Measurements from ENCODE around the gene NAV3. TPM values are rescaled to one million over a fixed set of nuclear protein-coding genes. Genes with fewer than 3 reads are reported as not detected.

NAV3 gene
- total and polyA plus RNA-seq, 4 donors, result 0.22 to 1.7 (median 0.71) TPM

- 82% methylated on average over 1 of the region's 1 CpG for WGBS
- no peak overlapping the region for H3K4me3 ChIP-seq (ENCODE audit: low read depth in 1 of 3, low read length in 3 of 3)
- H3K27ac ChIP-seq (ENCODE audit: low read depth in 1 of 2, low read length in 2 of 2), result no peak overlapping the region
These were observed 117.1 kb downstream of the NAV3 start for GRCh38 chr12:77947746-77948145.

More at GRCh38 chr12:77947746-77948145, 117.1 kb downstream of the NAV3 start:
- no peaks in the 10 kb centered on the region for H3K9me3 ChIP-seq (ENCODE audit: control insufficient read depth in 4 of 4, low read length in 3 of 4)
- H3K27me3 ChIP-seq (ENCODE audit: control insufficient read depth in 4 of 4, insufficient read depth in 4 of 4, low read length in 3 of 4), result no peaks in the 10 kb centered on the region
- DNase-seq (ENCODE audit: low spot score), result no peak
- no peaks in the 10 kb centered on the region for H3K4me1 ChIP-seq (ENCODE audit: control insufficient read depth in 4 of 4, insufficient read depth in 4 of 4, low read length in 3 of 4)
- TF ChIP-seq REST (IDR thresholded peaks at IDR 0.05) (no peak), NR2F2 (IDR thresholded peaks at IDR 0.05) (no peak), EGR1 (IDR thresholded peaks at IDR 0.05; ENCODE audit: low read depth in 2 of 2) (no peak), RXRA (IDR thresholded peaks at IDR 0.05) (no peak), FOXA2 (IDR thresholded peaks at IDR 0.05) (no peak), ATF3 (IDR thresholded peaks at IDR 0.05) (no peak), HNF4A (conservative IDR thresholded peaks at IDR 0.05) (no peak), GABPA (IDR thresholded peaks at IDR 0.05 in 1 of 2, conservative IDR thresholded peaks at IDR 0.05 in 1 of 2) (no peak), TAF1 (conservative IDR thresholded peaks at IDR 0.05) (no peak), RAD21 (IDR thresholded peaks at IDR 0.05) (no peak), HNF4G (IDR thresholded peaks at IDR 0.05) (no peak), FOXA1 (IDR thresholded peaks at IDR 0.05) (no peak), CTCF (IDR thresholded peaks at IDR 0.05; ENCODE audit: low read depth, low read length, missing input control) (no peak), MAX (IDR thresholded peaks at IDR 0.05) (no peak), YY1 (IDR thresholded peaks at IDR 0.05) (no peak)
- TF ChIP-seq, protein P1, sequence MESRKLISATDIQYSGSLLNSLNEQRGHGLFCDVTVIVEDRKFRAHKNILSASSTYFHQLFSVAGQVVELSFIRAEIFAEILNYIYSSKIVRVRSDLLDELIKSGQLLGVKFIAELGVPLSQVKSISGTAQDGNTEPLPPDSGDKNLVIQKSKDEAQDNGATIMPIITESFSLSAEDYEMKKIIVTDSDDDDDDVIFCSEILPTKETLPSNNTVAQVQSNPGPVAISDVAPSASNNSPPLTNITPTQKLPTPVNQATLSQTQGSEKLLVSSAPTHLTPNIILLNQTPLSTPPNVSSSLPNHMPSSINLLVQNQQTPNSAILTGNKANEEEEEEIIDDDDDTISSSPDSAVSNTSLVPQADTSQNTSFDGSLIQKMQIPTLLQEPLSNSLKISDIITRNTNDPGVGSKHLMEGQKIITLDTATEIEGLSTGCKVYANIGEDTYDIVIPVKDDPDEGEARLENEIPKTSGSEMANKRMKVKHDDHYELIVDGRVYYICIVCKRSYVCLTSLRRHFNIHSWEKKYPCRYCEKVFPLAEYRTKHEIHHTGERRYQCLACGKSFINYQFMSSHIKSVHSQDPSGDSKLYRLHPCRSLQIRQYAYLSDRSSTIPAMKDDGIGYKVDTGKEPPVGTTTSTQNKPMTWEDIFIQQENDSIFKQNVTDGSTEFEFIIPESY (IDR thresholded peaks at IDR 0.05), result no peak
- H3K36me3 ChIP-seq (ENCODE audit: control insufficient read depth in 4 of 4, insufficient read depth in 3 of 4, low read depth in 1 of 4, low read length in 3 of 4), result no peaks in the 10 kb centered on the region
- H3K9ac ChIP-seq (ENCODE audit: low read depth in 1 of 2, low read length in 2 of 2), result no peak overlapping the region
